ENCODE results near the gene PPP2R5C.
A peak's percentile ranks its signal among the peaks of the same experiment; 100 is the strongest.

PPP2R5C gene

DNA sequence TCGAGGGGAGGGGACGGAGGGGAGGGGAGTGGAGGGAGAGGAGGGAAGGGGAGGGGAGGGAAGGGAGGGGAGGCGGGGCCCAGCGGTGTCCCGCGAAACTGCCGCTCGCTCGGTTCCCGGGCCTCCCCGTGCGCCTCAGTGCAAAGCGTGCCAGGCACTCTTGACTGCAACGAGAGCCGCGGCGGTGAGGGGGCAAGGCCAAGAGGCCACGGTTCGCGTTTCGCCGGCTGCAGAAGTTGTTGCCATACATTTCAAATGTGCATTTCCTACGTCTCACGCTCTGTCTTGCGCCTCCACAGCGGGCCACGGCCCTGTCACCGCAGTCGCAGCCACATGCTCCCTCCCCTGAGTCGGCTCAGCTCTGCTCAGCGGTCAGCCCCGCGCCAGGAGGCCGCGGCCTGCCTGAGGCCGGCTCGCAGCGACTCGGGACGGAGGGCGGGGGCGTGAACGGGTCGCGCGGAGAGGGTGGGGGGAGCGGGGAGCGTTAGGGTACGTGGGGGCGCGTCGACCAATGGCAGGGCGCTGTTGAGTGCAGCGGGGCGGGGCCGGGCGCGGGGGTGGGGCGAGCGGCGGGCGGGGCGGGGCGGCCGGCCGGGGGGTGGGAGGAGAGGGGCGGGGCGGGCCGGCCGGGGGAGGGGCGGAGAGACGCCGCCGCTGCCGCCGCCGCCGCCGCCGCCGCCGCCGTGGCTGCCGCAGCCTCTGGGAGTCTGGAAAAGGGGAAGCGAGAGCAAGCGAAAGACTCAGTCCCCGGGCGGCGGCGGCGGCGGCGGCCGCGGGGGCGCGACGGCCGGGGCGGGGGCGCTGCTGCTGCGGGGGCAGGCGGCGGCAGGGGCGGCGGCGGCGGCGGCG, at the start of gene PPP2R5C (continued):
- TF ChIP-seq ZFP41 (tag by site-specific recombination; IDR thresholded peaks at IDR 0.05; ENCODE audit: borderline replicate concordance) (no peak), ZNF529 (tag by site-specific recombination; IDR thresholded peaks at IDR 0.05; ENCODE audit: insufficient replicate concordance) (no peak), WT1 (tag by site-specific recombination; IDR thresholded peaks at IDR 0.05) (no peak), ZNF610 (tag by site-specific recombination; IDR thresholded peaks at IDR 0.05; ENCODE audit: borderline replicate concordance) (peak; percentile 83), OSR2 (tag by site-specific recombination; IDR thresholded peaks at IDR 0.05) (0 out of 2 replicates have a peak, but pooled peaks have one; percentile 18), BCL11A (tag by site-specific recombination; IDR thresholded peaks at IDR 0.05; ENCODE audit: low read depth) (peak; percentile 98), ZNF677 (tag by site-specific recombination; IDR thresholded peaks at IDR 0.05) (no peak), KLF7 (tag by site-specific recombination; IDR thresholded peaks at IDR 0.05; ENCODE audit: borderline replicate concordance) (peak; percentile 71; the same call in 1 of the 2 replicates), ZNF629 (tag by site-specific recombination; IDR thresholded peaks at IDR 0.05) (0 out of 2 replicates have a peak, but pooled peaks have one; percentile 49), ZIC2 (tag by site-specific recombination; IDR thresholded peaks at IDR 0.05) (peak; percentile 96), ZNF785 (tag by site-specific recombination; IDR thresholded peaks at IDR 0.05) (peak; percentile 52; the same call in 1 of the 2 replicates), ZNF266 (tag by site-specific recombination; IDR thresholded peaks at IDR 0.05; ENCODE audit: low read depth) (no peak), GLI4 (tag by site-specific recombination; IDR thresholded peaks at IDR 0.05) (no peak), SP3 (tag by site-specific recombination; IDR thresholded peaks at IDR 0.05) (peak; percentile 85), ZNF146 (tag by site-specific recombination; IDR thresholded peaks at IDR 0.05) (peak; percentile 3; the same call in 1 of the 2 replicates), ZNF133 (tag by site-specific recombination; IDR thresholded peaks at IDR 0.05) (no peak), ZNF19 (tag by site-specific recombination; IDR thresholded peaks at IDR 0.05; ENCODE audit: low read depth) (no peak), ZNF621 (tag by site-specific recombination; IDR thresholded peaks at IDR 0.05) (no peak), ZNF404 (tag by site-specific recombination; IDR thresholded peaks at IDR 0.05) (no peak), ZXDB (tag by site-specific recombination; IDR thresholded peaks at IDR 0.05) (peak; percentile 90)
- TF ChIP-seq, protein P1, sequence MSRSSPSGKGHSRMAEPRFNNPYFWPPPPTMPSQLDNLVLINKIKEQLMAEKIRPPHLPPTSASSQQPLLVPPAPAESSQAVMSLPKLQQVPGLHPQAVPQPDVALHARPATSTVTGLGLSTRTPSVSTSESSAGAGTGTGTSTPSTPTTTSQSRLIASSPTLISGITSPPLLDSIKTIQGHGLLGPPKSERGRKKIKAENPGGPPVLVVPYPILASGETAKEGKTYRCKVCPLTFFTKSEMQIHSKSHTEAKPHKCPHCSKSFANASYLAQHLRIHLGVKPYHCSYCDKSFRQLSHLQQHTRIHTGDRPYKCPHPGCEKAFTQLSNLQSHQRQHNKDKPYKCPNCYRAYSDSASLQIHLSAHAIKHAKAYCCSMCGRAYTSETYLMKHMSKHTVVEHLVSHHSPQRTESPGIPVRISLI (tag by site-specific recombination; IDR thresholded peaks at IDR 0.05), result no peak
- TF ChIP-seq, protein P2, sequence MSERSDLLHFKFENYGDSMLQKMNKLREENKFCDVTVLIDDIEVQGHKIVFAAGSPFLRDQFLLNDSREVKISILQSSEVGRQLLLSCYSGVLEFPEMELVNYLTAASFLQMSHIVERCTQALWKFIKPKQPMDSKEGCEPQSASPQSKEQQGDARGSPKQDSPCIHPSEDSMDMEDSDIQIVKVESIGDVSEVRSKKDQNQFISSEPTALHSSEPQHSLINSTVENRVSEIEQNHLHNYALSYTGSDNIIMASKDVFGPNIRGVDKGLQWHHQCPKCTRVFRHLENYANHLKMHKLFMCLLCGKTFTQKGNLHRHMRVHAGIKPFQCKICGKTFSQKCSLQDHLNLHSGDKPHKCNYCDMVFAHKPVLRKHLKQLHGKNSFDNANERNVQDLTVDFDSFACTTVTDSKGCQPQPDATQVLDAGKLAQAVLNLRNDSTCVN (tag by site-specific recombination; optimal IDR thresholded peaks at IDR 0.05), result peak; percentile 94
- TF ChIP-seq, protein P3, sequence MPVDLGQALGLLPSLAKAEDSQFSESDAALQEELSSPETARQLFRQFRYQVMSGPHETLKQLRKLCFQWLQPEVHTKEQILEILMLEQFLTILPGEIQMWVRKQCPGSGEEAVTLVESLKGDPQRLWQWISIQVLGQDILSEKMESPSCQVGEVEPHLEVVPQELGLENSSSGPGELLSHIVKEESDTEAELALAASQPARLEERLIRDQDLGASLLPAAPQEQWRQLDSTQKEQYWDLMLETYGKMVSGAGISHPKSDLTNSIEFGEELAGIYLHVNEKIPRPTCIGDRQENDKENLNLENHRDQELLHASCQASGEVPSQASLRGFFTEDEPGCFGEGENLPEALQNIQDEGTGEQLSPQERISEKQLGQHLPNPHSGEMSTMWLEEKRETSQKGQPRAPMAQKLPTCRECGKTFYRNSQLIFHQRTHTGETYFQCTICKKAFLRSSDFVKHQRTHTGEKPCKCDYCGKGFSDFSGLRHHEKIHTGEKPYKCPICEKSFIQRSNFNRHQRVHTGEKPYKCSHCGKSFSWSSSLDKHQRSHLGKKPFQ (tag by site-specific recombination; IDR thresholded peaks at IDR 0.05), result no peak
- TF ChIP-seq, protein P4, sequence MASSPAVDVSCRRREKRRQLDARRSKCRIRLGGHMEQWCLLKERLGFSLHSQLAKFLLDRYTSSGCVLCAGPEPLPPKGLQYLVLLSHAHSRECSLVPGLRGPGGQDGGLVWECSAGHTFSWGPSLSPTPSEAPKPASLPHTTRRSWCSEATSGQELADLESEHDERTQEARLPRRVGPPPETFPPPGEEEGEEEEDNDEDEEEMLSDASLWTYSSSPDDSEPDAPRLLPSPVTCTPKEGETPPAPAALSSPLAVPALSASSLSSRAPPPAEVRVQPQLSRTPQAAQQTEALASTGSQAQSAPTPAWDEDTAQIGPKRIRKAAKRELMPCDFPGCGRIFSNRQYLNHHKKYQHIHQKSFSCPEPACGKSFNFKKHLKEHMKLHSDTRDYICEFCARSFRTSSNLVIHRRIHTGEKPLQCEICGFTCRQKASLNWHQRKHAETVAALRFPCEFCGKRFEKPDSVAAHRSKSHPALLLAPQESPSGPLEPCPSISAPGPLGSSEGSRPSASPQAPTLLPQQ (tag by site-specific recombination; IDR thresholded peaks at IDR 0.05), result peak; percentile 75
- TF ChIP-seq, protein P5, sequence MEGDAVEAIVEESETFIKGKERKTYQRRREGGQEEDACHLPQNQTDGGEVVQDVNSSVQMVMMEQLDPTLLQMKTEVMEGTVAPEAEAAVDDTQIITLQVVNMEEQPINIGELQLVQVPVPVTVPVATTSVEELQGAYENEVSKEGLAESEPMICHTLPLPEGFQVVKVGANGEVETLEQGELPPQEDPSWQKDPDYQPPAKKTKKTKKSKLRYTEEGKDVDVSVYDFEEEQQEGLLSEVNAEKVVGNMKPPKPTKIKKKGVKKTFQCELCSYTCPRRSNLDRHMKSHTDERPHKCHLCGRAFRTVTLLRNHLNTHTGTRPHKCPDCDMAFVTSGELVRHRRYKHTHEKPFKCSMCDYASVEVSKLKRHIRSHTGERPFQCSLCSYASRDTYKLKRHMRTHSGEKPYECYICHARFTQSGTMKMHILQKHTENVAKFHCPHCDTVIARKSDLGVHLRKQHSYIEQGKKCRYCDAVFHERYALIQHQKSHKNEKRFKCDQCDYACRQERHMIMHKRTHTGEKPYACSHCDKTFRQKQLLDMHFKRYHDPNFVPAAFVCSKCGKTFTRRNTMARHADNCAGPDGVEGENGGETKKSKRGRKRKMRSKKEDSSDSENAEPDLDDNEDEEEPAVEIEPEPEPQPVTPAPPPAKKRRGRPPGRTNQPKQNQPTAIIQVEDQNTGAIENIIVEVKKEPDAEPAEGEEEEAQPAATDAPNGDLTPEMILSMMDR (tag by site-specific recombination; IDR thresholded peaks at IDR 0.05), result peak; percentile 41
- TF ChIP-seq, protein P6, sequence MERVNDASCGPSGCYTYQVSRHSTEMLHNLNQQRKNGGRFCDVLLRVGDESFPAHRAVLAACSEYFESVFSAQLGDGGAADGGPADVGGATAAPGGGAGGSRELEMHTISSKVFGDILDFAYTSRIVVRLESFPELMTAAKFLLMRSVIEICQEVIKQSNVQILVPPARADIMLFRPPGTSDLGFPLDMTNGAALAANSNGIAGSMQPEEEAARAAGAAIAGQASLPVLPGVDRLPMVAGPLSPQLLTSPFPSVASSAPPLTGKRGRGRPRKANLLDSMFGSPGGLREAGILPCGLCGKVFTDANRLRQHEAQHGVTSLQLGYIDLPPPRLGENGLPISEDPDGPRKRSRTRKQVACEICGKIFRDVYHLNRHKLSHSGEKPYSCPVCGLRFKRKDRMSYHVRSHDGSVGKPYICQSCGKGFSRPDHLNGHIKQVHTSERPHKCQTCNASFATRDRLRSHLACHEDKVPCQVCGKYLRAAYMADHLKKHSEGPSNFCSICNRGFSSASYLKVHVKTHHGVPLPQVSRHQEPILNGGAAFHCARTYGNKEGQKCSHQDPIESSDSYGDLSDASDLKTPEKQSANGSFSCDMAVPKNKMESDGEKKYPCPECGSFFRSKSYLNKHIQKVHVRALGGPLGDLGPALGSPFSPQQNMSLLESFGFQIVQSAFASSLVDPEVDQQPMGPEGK (tag by site-specific recombination; IDR thresholded peaks at IDR 0.05), result peak; percentile 93
- TF ChIP-seq, protein P7, sequence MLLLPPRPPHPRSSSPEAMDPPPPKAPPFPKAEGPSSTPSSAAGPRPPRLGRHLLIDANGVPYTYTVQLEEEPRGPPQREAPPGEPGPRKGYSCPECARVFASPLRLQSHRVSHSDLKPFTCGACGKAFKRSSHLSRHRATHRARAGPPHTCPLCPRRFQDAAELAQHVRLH (tag by site-specific recombination; IDR thresholded peaks at IDR 0.05), result 0 out of 2 replicates have a peak, but pooled peaks have one; percentile 21
- TF ChIP-seq, protein P8, sequence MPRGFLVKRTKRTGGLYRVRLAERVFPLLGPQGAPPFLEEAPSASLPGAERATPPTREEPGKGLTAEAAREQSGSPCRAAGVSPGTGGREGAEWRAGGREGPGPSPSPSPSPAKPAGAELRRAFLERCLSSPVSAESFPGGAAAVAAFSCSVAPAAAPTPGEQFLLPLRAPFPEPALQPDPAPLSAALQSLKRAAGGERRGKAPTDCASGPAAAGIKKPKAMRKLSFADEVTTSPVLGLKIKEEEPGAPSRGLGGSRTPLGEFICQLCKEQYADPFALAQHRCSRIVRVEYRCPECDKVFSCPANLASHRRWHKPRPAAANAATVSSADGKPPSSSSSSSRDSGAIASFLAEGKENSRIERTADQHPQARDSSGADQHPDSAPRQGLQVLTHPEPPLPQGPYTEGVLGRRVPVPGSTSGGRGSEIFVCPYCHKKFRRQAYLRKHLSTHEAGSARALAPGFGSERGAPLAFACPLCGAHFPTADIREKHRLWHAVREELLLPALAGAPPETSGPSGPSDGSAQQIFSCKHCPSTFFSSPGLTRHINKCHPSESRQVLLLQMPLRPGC (tag by site-specific recombination; IDR thresholded peaks at IDR 0.05), result peak; percentile 34; the same call in 1 of the 2 replicates

Data from HEK293 (cell line).